ENCODE results near the gene GUF1. TPM values are rescaled to one million over a fixed set of nuclear protein-coding genes. Genes with fewer than 3 reads are reported as not detected.

Gene GUF1
- total and polyA plus RNA-seq, 2 experiments from 2014 or later: 15.4 to 39.9 TPM

- Mint-ChIP-seq H3K36me3 (ENCODE audit: low read depth) (peaks cover 49% of the 10 kb centered on the region; the same call in 2 of the 3 replicates), H3K9me3 (no peaks in the 10 kb centered on the region), H3K27me3 (ENCODE audit: insufficient read depth, low read depth, poor library complexity) (peaks cover 5% of the 10 kb centered on the region), H3K4me1 (peaks cover 5% of the 10 kb centered on the region), H3K4me3 (no peak overlapping the region), H3K27ac (no peak overlapping the region)
- Histone ChIP-seq H3K9me2 (ENCODE audit: insufficient read depth) (no peaks in the 10 kb centered on the region), H3K4me3 (no peak overlapping the region), H2AFZ (no peak overlapping the region), H3K27ac (ENCODE audit: low read depth) (no peak overlapping the region), H4K20me1 (replicated peaks; ENCODE audit: insufficient read depth) (no peaks in the 10 kb centered on the region), H3K4me2 (no peak overlapping the region), H3K36me3 (ENCODE audit: insufficient read depth) (peaks cover 8% of the 10 kb centered on the region; the same call in 1 of the 2 replicates), H3K27me3 (ENCODE audit: insufficient read depth) (no peaks in the 10 kb centered on the region), H3K4me1 (ENCODE audit: insufficient read depth) (no peaks in the 10 kb centered on the region), H3K79me2 (replicated peaks; ENCODE audit: insufficient read depth) (no peaks in the 10 kb centered on the region), H3F3A (replicated peaks; ENCODE audit: low read depth) (no peaks in the 10 kb centered on the region)
- no peak for TF ChIP-seq ZNF331 (CRISPR knock-in tag; IDR thresholded peaks at IDR 0.05; ENCODE audit: low read depth)
- TF ChIP-seq JUNB (IDR thresholded peaks at IDR 0.05; ENCODE audit: unreplicated experiment): no peak
- no peak for TF ChIP-seq POLR2AphosphoS5 (IDR thresholded peaks at IDR 0.05; ENCODE audit: low read depth)
- TF ChIP-seq ZNF114 (CRISPR knock-in tag; IDR thresholded peaks at IDR 0.05): no peak
- no peak for TF ChIP-seq REST (IDR thresholded peaks at IDR 0.05; ENCODE audit: unreplicated experiment)
- no peak for TF ChIP-seq CTCF (conservative IDR thresholded peaks at IDR 0.05; ENCODE audit: low read depth in 2 of 2)
- no peak for TF ChIP-seq CREB1 (CRISPR knock-in tag; IDR thresholded peaks at IDR 0.05; ENCODE audit: low read depth)
- no peak for TF ChIP-seq EZH2 (IDR thresholded peaks at IDR 0.05; ENCODE audit: low read depth, unreplicated experiment)
- no peak for TF ChIP-seq ETS1 (IDR thresholded peaks at IDR 0.05)
- no peak for TF ChIP-seq EZH2phosphoT487 (IDR thresholded peaks at IDR 0.05; ENCODE audit: unreplicated experiment)
- no peak for TF ChIP-seq ZNF462 (CRISPR knock-in tag; IDR thresholded peaks at IDR 0.05)
- no peak for TF ChIP-seq NANOG (IDR thresholded peaks at IDR 0.05; ENCODE audit: borderline replicate concordance)
- no peak for TF ChIP-seq STAT1 (IDR thresholded peaks at IDR 0.05; ENCODE audit: unreplicated experiment)
- ATAC-seq (no peak), DNase-seq (ENCODE audit: low spot score) (no peak)
Measured at GRCh38 chr4:44700427-44700826, 22.2 kb downstream of the GUF1 start.
